ENCODE measurements around the gene SMCO3. TPM values are rescaled to one million over a fixed set of nuclear protein-coding genes. Genes with fewer than 3 reads are reported as not detected.

The SMCO3 gene
- total RNA-seq, 1 experiment from 2014 or later = not detected

DNA sequence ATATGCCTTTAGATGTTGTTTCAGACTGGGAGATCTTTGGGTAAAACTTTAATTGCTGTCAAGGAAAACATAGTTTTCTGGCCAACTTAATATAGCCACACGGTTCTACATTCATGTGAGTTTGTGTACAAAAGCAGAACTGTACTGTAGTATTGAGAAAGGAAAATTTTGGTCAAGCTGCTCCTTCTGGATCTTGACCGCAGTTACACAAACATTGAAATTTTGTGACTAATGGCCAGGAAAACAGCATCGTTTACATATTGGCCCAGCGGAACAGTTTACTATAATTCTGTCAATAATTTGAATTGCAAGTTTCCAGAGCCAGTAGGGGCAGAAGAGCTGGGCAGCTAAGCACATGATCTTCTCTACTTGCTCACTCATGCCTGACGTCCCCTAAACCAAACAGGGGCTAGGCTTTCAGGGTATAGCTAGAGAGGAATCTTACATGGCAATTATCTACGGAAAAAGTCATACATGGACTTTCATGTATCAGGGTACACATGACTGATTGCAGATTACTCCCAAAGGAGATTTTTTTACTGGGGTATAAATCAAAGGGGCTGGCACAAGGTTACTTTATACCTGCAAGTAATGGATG lies 40.7 kb upstream of the SMCO3 start (continued):
- TF ChIP-seq TCF7L2 (IDR thresholded peaks at IDR 0.05; ENCODE audit: borderline replicate concordance, extremely low read depth, insufficient read depth, insufficient read length) (no peak), RAD21 (IDR thresholded peaks at IDR 0.05; ENCODE audit: low read depth) (no peak)

DNA sequence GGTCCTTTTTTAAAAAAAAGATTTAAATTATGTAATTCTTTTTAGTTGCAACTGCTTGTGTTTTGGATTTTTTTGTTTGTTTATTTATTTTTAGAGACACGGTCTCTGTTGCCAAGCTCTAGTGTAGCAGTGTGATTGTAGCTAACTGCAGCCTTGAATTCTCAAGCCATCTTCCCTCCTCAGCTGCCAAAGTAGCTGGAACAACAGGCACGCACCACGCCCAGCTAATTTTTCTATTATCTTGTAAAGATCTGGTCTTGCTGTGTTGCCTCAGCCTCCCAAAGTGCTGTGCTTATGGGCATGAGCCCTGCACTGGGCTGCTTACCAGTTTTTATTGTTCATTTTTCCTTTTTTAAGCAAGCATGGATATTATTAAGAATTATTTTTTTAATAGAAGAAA lies 40.0 kb upstream of the SMCO3 start:
- H3K4me2 ChIP-seq (ENCODE audit: low read length) = no peak overlapping the region
- no TSS peak for BruUV-seq (replicated peaks)
- RAD21 ChIA-PET (ENCODE audit: low non-redundant PET in 1 of 2, low total read pairs in 2 of 2, uncharacterized antibody in 2 of 2, unreplicated experiment in 2 of 2) = no interaction called here
- H3K27me3 ChIP-seq (ENCODE audit: insufficient read depth, low read length) = no peaks in the 10 kb centered on the region
- no peak for TF ChIP-seq EZH2phosphoT487 (IDR thresholded peaks at IDR 0.05; ENCODE audit: borderline replicate concordance)
- TF ChIP-seq YY1 (IDR thresholded peaks at IDR 0.05; ENCODE audit: extremely low read depth, insufficient replicate concordance, low read depth, low read length) = no peak
- TF ChIP-seq ZNF274 (IDR thresholded peaks at IDR 0.05; ENCODE audit: low read depth, low read length) = no peak
- TF ChIP-seq CEBPB (IDR thresholded peaks at IDR 0.05; ENCODE audit: low read depth) = no peak
- TF ChIP-seq, protein P1, sequence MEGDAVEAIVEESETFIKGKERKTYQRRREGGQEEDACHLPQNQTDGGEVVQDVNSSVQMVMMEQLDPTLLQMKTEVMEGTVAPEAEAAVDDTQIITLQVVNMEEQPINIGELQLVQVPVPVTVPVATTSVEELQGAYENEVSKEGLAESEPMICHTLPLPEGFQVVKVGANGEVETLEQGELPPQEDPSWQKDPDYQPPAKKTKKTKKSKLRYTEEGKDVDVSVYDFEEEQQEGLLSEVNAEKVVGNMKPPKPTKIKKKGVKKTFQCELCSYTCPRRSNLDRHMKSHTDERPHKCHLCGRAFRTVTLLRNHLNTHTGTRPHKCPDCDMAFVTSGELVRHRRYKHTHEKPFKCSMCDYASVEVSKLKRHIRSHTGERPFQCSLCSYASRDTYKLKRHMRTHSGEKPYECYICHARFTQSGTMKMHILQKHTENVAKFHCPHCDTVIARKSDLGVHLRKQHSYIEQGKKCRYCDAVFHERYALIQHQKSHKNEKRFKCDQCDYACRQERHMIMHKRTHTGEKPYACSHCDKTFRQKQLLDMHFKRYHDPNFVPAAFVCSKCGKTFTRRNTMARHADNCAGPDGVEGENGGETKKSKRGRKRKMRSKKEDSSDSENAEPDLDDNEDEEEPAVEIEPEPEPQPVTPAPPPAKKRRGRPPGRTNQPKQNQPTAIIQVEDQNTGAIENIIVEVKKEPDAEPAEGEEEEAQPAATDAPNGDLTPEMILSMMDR (IDR thresholded peaks at IDR 0.05 in 2 of 3, conservative IDR thresholded peaks at IDR 0.05 in 1 of 3; ENCODE audit: borderline replicate concordance in 1 of 3, insufficient read depth in 1 of 3, low read depth in 2 of 3, low read length in 2 of 3) = no peak
- TF ChIP-seq RAD21 (IDR thresholded peaks at IDR 0.05; ENCODE audit: low read depth) = no peak
- TF ChIP-seq JUND (IDR thresholded peaks at IDR 0.05) = no peak
- no peak for TF ChIP-seq ZFX (IDR thresholded peaks at IDR 0.05)
- TF ChIP-seq ELF1 (IDR thresholded peaks at IDR 0.05; ENCODE audit: borderline replicate concordance, low read depth) = no peak
- no peak for TF ChIP-seq FOSL1 (IDR thresholded peaks at IDR 0.05; ENCODE audit: low read depth)
- TF ChIP-seq SRF (IDR thresholded peaks at IDR 0.05; ENCODE audit: low read depth) = no peak
- TF ChIP-seq CBX3 (IDR thresholded peaks at IDR 0.05; ENCODE audit: low read depth) = no peak
- no peak for TF ChIP-seq POLR2AphosphoS5 (IDR thresholded peaks at IDR 0.05; ENCODE audit: low read depth, low read length)
- no peak for TF ChIP-seq EZH2 (IDR thresholded peaks at IDR 0.05)
- TF ChIP-seq, protein P2, sequence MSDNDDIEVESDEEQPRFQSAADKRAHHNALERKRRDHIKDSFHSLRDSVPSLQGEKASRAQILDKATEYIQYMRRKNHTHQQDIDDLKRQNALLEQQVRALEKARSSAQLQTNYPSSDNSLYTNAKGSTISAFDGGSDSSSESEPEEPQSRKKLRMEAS (IDR thresholded peaks at IDR 0.05) = no peak
- TF ChIP-seq, protein P3, sequence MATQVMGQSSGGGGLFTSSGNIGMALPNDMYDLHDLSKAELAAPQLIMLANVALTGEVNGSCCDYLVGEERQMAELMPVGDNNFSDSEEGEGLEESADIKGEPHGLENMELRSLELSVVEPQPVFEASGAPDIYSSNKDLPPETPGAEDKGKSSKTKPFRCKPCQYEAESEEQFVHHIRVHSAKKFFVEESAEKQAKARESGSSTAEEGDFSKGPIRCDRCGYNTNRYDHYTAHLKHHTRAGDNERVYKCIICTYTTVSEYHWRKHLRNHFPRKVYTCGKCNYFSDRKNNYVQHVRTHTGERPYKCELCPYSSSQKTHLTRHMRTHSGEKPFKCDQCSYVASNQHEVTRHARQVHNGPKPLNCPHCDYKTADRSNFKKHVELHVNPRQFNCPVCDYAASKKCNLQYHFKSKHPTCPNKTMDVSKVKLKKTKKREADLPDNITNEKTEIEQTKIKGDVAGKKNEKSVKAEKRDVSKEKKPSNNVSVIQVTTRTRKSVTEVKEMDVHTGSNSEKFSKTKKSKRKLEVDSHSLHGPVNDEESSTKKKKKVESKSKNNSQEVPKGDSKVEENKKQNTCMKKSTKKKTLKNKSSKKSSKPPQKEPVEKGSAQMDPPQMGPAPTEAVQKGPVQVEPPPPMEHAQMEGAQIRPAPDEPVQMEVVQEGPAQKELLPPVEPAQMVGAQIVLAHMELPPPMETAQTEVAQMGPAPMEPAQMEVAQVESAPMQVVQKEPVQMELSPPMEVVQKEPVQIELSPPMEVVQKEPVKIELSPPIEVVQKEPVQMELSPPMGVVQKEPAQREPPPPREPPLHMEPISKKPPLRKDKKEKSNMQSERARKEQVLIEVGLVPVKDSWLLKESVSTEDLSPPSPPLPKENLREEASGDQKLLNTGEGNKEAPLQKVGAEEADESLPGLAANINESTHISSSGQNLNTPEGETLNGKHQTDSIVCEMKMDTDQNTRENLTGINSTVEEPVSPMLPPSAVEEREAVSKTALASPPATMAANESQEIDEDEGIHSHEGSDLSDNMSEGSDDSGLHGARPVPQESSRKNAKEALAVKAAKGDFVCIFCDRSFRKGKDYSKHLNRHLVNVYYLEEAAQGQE (IDR thresholded peaks at IDR 0.05; ENCODE audit: low read depth) = no peak
- TF ChIP-seq SIN3A (IDR thresholded peaks at IDR 0.05; ENCODE audit: low read depth) = no peak
- no peak for TF ChIP-seq SP1 (IDR thresholded peaks at IDR 0.05; ENCODE audit: low read depth)
- TF ChIP-seq EGR1 (IDR thresholded peaks at IDR 0.05; ENCODE audit: low read depth) = no peak
- H3K27ac ChIP-seq (ENCODE audit: low read depth, low read length) = no peak overlapping the region
- ATAC-seq (no peak), DNase-seq (ENCODE audit: low read depth, low spot score) (no peak)
- no peak overlapping the region for H2AFZ ChIP-seq (ENCODE audit: low read depth, low read length, poor library complexity, severe bottlenecking)
- H3K9ac ChIP-seq (ENCODE audit: low read length) = no peak overlapping the region
- H3K4me1 ChIP-seq (ENCODE audit: control insufficient read depth in 1 of 2, insufficient read depth in 2 of 2, low read length in 2 of 2) = no peaks in the 10 kb centered on the region
- POLR2A ChIA-PET = no interaction called here
- intact Hi-C loops (cut with micrococcal nuclease) = no loop called here
- no peaks in the 10 kb centered on the region for H3K79me2 ChIP-seq (ENCODE audit: insufficient read depth, low read length)
- no peaks in the 10 kb centered on the region for H3K9me2 ChIP-seq (ENCODE audit: insufficient read depth)
- CTCF ChIA-PET = no interaction called here
- no peak overlapping the region for H3K4me3 ChIP-seq (replicated peaks in 1 of 2; ENCODE audit: low read depth in 1 of 2, low read length in 2 of 2)
- H3K9me3 ChIP-seq (ENCODE audit: control insufficient read depth in 1 of 2, insufficient read depth in 1 of 2, low read depth in 1 of 2, low read length in 2 of 2) = no peaks in the 10 kb centered on the region
- no peaks in the 10 kb centered on the region for H4K20me1 ChIP-seq (ENCODE audit: insufficient read depth)
- no peaks in the 10 kb centered on the region for H3K36me3 ChIP-seq (ENCODE audit: control insufficient read depth in 1 of 2, insufficient read depth in 2 of 2, low read length in 2 of 2)
